ENCODE data around the gene PGLYRP3. TPM values are rescaled to one million over a fixed set of nuclear protein-coding genes. Genes with fewer than 3 reads are reported as not detected.

PGLYRP3 gene
- total RNA-seq, result 31.3 TPM

- ATAC-seq, result peak; percentile 96
Observed at GRCh38 chr1:153312570-153313186, at the start of gene PGLYRP3. Gene PGLYRP3, minus strand, starts transcription at chr1:153312952. Its CDS starts 2,287 bp downstream, at chr1:153310665.

- ATAC-seq, result no peak
Observed at GRCh38 chr1:153362187-153362775, 49.5 kb upstream of the PGLYRP3 start.

GRCh38 chr1:153361480-153362109 lies 48.8 kb upstream of the PGLYRP3 start:
- ATAC-seq, result peak; percentile 1

- ATAC-seq, result peak; percentile 17
Observed at GRCh38 chr1:153360592-153361479, 48.1 kb upstream of the PGLYRP3 start.

GRCh38 chr1:153360190-153360589 lies 47.4 kb upstream of the PGLYRP3 start:
- peak; percentile 0 for ATAC-seq

GRCh38 chr1:153359241-153359640 lies 46.5 kb upstream of the PGLYRP3 start:
- peak; percentile 13 for ATAC-seq

- no peak for ATAC-seq
Observed at GRCh38 chr1:153358691-153358975, 45.9 kb upstream of the PGLYRP3 start.

GRCh38 chr1:153357853-153358690 lies 45.3 kb upstream of the PGLYRP3 start, which contains the start of gene S100A9:
Gene S100A9, plus strand, starts transcription at chr1:153357854. Its CDS starts 430 bp downstream, at chr1:153358284.
- no peak for ATAC-seq

GRCh38 chr1:153357076-153357852 lies 44.5 kb upstream of the PGLYRP3 start:
- peak; percentile 60 for ATAC-seq

GRCh38 chr1:153356392-153357075 lies 43.8 kb upstream of the PGLYRP3 start:
- no peak for ATAC-seq

GRCh38 chr1:153355445-153356071 lies 42.8 kb upstream of the PGLYRP3 start:
- ATAC-seq, result peak; percentile 60

- ATAC-seq, result no peak
Observed at GRCh38 chr1:153354515-153355193, 41.9 kb upstream of the PGLYRP3 start.

- ATAC-seq, result no peak
Observed at GRCh38 chr1:153353226-153353947, 40.6 kb upstream of the PGLYRP3 start.

- ATAC-seq, result peak; percentile 39
Observed at GRCh38 chr1:153352523-153352922, 39.8 kb upstream of the PGLYRP3 start.

GRCh38 chr1:153350321-153350957 lies 37.7 kb upstream of the PGLYRP3 start:
- no peak for ATAC-seq

GRCh38 chr1:153349363-153350320 lies 36.9 kb upstream of the PGLYRP3 start:
- ATAC-seq, result peak; percentile 9
